Astrocyte of the spinal cord (primary cell): ENCODE results near the gene RAPGEF2.
A peak's percentile ranks its signal among the peaks of the same experiment; 100 is the strongest.
"Not testable (repeated sequence)": the region's sequence is repeated elsewhere in the genome, so short reads cannot be mapped to it uniquely, and the experiment has no call there.

Experiments
- DNase-seq: peaks from one replicate; pipeline ENCODE4 v3.0.0; 2011; ENCODE audit warnings: low read depth, low spot score
- H3K4me3 ChIP-seq: 2 replicates; pipeline ENCODE4 v1.5.1; 2011; ENCODE audit warnings: low read depth, mild to moderate bottlenecking, low read length, moderate library complexity
- in situ Hi-C: cut with HindIII; loops from 2 replicates; pipeline ENCODE4 v1.10.0; 2017; ENCODE audit warnings: low sequenced_read_pairs
- TF ChIP-seq, protein P1 (sequence below): IDR thresholded peaks from 2 replicates; pipeline ENCODE4 v1.5.1; 2012; ENCODE audit warnings: low read depth, mild to moderate bottlenecking, low read length, inconsistent platforms

RAPGEF2 gene

DNA sequence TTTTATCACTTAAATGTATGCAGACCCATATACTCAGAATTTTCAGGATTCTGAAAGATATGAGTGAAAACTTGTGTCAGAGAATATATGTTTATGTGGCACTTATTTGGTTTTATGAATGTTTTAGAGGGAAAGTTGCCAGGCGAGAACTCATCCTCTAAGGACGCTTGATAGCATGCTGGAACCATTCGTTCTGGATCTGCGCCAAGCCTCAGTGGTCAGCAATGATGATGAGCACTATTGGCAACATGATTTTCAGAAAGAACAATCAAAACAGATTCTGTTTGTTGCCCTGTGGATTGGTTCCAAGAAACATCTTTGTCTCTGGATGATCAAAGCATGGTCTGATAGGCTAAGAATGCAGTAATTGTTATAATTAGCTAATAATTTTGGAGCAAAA is 32.1 kb upstream of the RAPGEF2 start:
- DNase-seq: peak; percentile 88
- TF ChIP-seq, protein P1, sequence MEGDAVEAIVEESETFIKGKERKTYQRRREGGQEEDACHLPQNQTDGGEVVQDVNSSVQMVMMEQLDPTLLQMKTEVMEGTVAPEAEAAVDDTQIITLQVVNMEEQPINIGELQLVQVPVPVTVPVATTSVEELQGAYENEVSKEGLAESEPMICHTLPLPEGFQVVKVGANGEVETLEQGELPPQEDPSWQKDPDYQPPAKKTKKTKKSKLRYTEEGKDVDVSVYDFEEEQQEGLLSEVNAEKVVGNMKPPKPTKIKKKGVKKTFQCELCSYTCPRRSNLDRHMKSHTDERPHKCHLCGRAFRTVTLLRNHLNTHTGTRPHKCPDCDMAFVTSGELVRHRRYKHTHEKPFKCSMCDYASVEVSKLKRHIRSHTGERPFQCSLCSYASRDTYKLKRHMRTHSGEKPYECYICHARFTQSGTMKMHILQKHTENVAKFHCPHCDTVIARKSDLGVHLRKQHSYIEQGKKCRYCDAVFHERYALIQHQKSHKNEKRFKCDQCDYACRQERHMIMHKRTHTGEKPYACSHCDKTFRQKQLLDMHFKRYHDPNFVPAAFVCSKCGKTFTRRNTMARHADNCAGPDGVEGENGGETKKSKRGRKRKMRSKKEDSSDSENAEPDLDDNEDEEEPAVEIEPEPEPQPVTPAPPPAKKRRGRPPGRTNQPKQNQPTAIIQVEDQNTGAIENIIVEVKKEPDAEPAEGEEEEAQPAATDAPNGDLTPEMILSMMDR: no peak
- in situ Hi-C loops: no loop called here
- H3K4me3 ChIP-seq: no peak overlapping the region

DNA sequence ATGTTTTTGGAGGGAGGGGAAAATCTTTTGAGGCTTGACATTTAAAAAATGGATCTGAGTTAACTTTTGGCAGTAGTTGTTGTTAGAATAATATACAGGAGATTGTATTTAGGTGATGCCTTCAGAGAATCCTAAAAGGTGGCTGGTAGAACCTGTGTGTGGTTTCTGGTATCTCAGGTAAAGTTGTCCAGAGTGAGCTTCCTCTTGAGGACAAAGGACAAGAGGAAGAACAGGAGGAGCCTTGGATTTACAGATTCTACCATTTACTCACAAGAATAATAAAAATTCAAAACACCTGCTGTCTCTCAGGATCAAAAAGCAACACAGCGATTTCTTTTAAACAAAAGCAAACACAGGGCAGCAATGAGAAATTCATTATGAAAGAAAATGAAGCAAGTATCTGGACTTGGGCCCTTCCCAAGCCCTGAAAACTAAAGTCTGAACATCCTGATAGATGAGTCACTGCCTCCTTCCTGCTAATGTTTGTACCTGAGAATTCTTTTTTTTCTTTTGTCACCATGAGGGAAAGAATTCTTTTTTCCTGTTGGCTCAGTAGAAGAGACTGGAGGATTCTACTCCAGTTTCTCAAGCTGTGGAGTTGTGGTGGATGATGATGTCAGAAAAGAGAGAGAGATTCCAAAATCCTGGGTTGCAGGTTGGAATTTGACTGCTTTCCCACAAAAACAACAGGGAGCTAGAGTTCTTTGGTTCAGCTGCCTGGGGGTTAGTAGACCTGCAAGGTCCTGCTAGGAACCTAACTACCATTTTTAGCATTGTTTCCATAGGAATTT is 31.5 kb upstream of the RAPGEF2 start:
- in situ Hi-C loops: no loop called here
- TF ChIP-seq, protein P1: no peak
- no peak overlapping the region for H3K4me3 ChIP-seq
- peak; percentile 87 for DNase-seq

DNA sequence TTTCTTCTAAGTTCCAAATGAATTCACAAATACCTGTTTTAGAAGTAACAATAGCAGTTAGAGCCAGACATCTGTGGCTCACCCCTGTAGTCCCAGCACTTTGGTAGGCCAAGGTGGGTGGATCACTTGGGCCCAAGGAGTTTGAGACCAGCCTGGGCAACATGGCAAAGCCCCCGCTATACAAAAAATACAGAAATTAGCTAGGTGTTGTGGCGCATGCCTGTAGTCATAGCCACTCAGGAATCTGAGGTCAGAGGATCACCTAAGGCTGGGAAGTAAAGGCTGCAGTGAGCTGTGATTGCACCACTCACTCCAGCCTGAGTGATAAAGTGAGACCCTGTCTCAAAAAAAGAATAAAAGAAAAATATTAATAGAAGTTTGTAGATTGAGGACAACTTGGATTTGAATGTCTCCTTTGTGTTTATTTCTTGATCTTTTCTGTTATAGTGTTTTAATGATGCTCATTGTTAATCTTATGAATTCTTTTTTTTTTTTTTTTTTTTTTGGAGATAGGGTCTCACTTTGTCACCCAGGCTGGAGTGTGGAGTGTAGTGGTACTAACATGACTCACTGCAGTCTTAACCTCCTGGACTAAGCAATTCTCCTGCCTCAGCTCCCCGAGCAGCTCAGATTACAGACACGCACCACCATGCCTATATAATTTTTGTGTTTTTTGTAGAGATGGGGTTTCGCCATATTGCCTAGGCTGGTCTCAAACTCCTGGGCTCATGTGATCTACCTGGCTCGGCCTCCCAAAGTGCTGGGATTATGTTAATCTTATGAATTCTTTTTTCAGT is 30.7 kb upstream of the RAPGEF2 start:
- in situ Hi-C loops: no loop called here
- TF ChIP-seq, protein P1: no peak
- H3K4me3 ChIP-seq: no peak overlapping the region
- DNase-seq: peak; percentile 30

DNA sequence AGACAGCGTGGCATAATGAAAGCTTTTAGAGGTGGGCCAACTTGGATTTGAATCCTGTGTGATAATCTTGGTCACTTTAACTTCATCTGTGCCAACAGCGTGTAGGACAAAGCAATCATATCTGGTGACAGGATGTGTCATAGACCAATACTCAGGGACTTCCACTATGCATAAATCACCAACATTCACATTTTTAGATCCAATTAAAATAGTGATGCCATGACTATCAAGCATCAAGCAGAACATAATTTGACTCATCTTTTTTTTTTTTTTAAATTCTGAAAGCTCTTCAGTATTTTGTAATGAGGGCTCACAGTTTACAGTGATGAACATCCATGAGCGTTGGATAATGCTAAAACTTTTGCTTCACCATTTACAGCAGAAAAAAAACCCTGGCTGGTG is 27.3 kb upstream of the RAPGEF2 start:
- in situ Hi-C loops: no loop called here
- DNase-seq: peak; percentile 12
- H3K4me3 ChIP-seq: no peak overlapping the region
- TF ChIP-seq, protein P1: no peak

DNA sequence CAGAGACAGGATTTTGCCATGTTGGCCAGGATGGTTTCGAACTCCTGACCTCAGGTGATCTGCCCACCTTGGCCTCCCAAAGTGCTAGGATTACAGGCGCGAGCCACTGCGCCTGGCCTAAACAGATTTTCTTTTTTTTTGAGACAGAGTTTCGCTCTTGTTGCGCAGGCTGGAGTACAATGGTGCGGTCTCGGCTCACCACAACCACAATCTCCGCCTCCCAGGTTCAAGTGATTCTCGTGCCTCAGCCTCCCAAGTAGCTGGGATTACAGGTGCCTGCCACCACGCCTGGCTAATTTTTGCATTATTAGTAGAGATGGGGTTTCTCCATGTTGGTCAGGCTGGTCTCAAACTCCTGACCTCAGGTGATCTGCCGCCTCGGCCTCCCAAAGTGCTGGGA is 25.9 kb upstream of the RAPGEF2 start:
- DNase-seq, in situ Hi-C loops, H3K4me3 ChIP-seq: not testable (repeated sequence)

DNA sequence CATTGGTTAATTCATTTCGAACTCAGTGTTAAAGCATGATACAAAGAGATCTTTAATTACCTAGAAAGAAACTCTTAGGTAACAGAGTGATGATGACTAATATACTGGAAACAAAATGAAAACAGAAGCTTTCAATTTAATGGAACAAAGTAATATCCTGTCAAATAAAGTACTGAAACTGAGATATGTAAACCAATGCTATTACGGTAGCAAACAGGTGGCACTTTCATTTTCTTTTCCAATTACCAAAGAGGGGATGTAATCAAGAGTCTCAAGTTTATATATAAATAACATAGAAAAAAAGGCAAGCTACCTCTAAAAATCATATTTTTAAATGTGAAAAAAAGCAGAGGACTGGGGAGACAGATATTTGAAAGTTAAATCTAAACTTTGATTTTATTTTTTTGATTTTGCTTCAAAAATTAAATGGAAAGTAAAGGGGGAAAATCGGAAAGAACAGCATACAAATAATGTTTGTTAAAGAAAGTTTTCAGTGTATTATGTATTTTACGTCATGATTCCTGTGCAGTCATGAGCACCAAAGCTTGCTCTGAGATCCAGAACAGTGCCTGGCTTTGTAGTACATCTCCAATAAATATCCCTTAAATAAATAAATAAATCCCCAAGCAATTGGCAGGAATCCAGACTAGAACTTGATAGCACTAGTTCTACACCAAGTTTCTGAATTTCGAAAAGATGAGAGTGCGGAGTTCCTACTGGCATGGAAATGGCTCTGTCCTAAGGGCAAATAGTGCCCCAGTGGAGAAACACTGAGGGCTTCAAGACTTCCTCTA is 25.0 kb upstream of the RAPGEF2 start:
- TF ChIP-seq, protein P1: no peak
- DNase-seq: peak; percentile 47
- H3K4me3 ChIP-seq: no peak overlapping the region
- in situ Hi-C loops: no loop called here
